ENCODE results near the gene OR4A16. TPM values are rescaled to one million over a fixed set of nuclear protein-coding genes. Genes with fewer than 3 reads are reported as not detected.

Gene OR4A16
- total RNA-seq: not detected in 2 replicates

- no peak for DNase-seq (ENCODE audit: low read depth, low spot score)
Observed at GRCh38 chr11:55342901-55343300, at the start of gene OR4A16. Gene OR4A16, plus strand, starts transcription at chr11:55343201. Its CDS starts 0 bp downstream, at chr11:55343201.

DNA sequence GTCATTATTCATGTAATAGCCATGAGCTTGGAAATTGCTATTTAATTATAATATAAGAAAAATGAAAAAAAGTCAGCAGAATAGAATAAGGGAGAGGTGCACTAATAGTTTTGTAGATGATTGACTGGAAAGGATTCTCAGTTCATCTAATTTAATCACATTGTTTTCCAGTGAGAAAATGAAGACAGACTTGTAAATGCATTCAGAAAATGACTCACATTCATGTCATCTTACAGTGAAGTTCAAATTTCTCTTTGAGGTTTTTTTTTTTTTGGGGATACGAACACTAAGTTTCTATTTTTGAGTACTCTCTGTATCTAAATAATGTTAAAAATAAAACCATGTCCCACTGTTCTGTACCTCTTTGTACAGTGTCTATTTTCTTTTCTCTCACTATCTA, 18.5 kb upstream of the OR4A16 start:
- no peak for DNase-seq (ENCODE audit: low read depth, low spot score)

DNA sequence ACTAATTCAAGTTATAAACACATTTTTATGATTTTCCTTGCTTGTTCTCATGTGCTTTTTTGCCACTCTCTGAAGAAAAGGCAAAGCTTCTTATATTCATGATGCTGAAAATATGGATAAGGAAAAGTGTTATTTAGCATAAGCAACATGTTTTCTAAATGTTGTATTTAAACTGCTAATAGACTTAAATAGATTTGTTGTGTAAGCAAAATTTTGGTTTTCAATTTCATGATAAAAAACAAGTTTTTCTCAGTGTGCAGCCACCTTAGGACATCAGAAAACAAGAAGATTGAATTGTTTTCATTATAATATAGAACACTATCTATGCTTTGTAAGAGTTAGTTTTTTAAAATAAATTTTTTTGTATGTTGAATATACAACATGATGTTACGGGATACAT, 2.3 kb downstream of the OR4A16 start:
- no peak for DNase-seq (ENCODE audit: low read depth, low spot score)

DNA sequence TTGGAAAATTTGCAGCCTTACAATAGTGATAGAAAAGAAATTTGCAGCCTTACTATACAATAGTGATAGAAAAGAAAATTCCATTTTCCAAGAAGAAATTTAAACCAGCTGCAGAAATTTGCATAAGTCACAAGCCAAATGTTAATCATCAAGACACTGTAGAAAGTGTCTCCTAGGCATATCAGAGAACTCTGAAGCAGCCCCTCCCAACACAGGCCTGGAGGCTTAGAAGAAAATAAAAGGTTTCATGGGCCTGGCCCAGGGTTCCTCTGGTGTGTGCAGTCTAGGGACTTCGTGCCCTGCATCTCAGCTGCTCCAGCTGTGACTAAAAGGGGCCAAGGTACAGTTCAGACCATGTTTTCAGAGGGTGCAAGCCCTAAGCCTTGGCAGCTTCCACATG, 6.0 kb downstream of the OR4A16 start:
- DNase-seq (ENCODE audit: low read depth, low spot score): no peak

GRCh38 chr11:55357560-55358184, 14.7 kb downstream of the OR4A16 start:
- no peak for DNase-seq (ENCODE audit: low read depth, low spot score)

GRCh38 chr11:55367674-55368073, 24.7 kb downstream of the OR4A16 start, which contains the start of gene OR4A15:
Gene OR4A15, plus strand, starts transcription at chr11:55367974. Its CDS starts 0 bp downstream, at chr11:55367974.
- DNase-seq (ENCODE audit: low read depth, low spot score): no peak

Other genes with a start within 250 kb of the OR4A16 start
- gene TRIM48, start 81.0 kb upstream of the OR4A16 start, total RNA-seq: not detected in 2 replicates
- not detected in 2 replicates for gene OR4A15, start 24.8 kb downstream of the OR4A16 start, total RNA-seq
- gene OR4C15, start 211.3 kb downstream of the OR4A16 start, total RNA-seq: not detected in 2 replicates
- not detected in 2 replicates for gene OR4C16, start 228.9 kb downstream of the OR4A16 start, total RNA-seq

Data from pulmonary artery endothelial cell (primary cell).